Osteoblast (primary cell): ENCODE data around the gene COL6A2. TPM values are rescaled to one million over a fixed set of nuclear protein-coding genes. Genes with fewer than 3 reads are reported as not detected.
"Not testable (repeated sequence)": the region's sequence is repeated elsewhere in the genome, so short reads cannot be mapped to it uniquely, and the experiment has no call there.

Experiments
- DNase-seq: peaks from one replicate; pipeline ENCODE4 v3.0.0; 2011; ENCODE audit warnings: low spot score, mixed read lengths; ENCODE audit not compliant: insufficient read length; ENCODE audit errors: missing footprints
- H2AFZ ChIP-seq: 2 replicates; pipeline ENCODE4 v1.6.0; 2011; ENCODE audit warnings: mild to moderate bottlenecking, low read length
- H3K27ac ChIP-seq: 2 replicates; pipeline ENCODE4 v1.5.1; 2011; ENCODE audit warnings: mild to moderate bottlenecking, low read depth, low read length, moderate library complexity
- H3K27me3 ChIP-seq: 2 replicates; pipeline ENCODE4 v1.6.0; 2012; ENCODE audit warnings: mild to moderate bottlenecking, control low read depth, inconsistent platforms, low read length, moderate library complexity; ENCODE audit not compliant: insufficient read depth
- H3K36me3 ChIP-seq: 2 replicates; pipeline ENCODE4 v1.5.1; 2011; ENCODE audit warnings: mild to moderate bottlenecking, low read length, control low read depth, moderate library complexity; ENCODE audit not compliant: insufficient read depth
- H3K4me1 ChIP-seq: 2 replicates; pipeline ENCODE4 v1.5.1; 2011; ENCODE audit warnings: mild to moderate bottlenecking, low read length, control low read depth, moderate library complexity; ENCODE audit not compliant: insufficient read depth
- H3K4me2 ChIP-seq: 2 replicates; pipeline ENCODE4 v1.6.0; 2011; ENCODE audit warnings: mild to moderate bottlenecking, low read length; ENCODE audit not compliant: insufficient read depth
- H3K4me3 ChIP-seq: fragments of 200-600 bp; sonication (generic); 3 replicates; pipeline ENCODE4 v1.5.1; 2012; ENCODE audit warnings: mild to moderate bottlenecking, low read length, inconsistent platforms; ENCODE audit not compliant: insufficient read depth
- H3K79me2 ChIP-seq: 2 replicates; pipeline ENCODE4 v1.6.0; 2012; ENCODE audit warnings: mild to moderate bottlenecking, low read length, control low read depth, inconsistent platforms; ENCODE audit not compliant: insufficient read depth
- H3K9me3 ChIP-seq: 2 replicates; pipeline ENCODE4 v1.5.1; 2011; ENCODE audit warnings: low read depth, low read length, control low read depth
- H4K20me1 ChIP-seq: 2 replicates; pipeline ENCODE4 v1.6.0; 2012; ENCODE audit warnings: mild to moderate bottlenecking, low read length, control low read depth; ENCODE audit not compliant: insufficient read depth
- CTCF ChIP-seq: IDR thresholded peaks from 2 replicates; pipeline ENCODE4 v1.5.1; 2011; ENCODE audit warnings: mild to moderate bottlenecking, low read depth, low read length, moderate library complexity; ENCODE audit errors: extremely low read depth
- total RNA-seq: library from RNA; depleted of rRNA; stranded (reverse); fragments of >200 nt; gene quantifications from 2 replicates; pipeline ENCODE4 v1.2.3, GENCODE V29; 2012

COL6A2 gene
- total RNA-seq, 1 donor, result 1,265 TPM

GRCh38 chr21:46104104-46104503 lies 6.2 kb downstream of the COL6A2 start:
- DNase-seq, result peak; percentile 25
- Histone ChIP-seq H3K4me3 (peak overlapping the region; percentile 1), H3K9me3 (no peaks in the 10 kb centered on the region), H3K36me3 (peaks cover 63% of the 10 kb centered on the region), H2AFZ (no peak overlapping the region), H4K20me1 (peaks cover 67% of the 10 kb centered on the region), H3K79me2 (peaks cover 99% of the 10 kb centered on the region), H3K27me3 (no peaks in the 10 kb centered on the region), H3K4me1 (peaks cover 37% of the 10 kb centered on the region), H3K4me2 (peak overlapping the region; percentile 60), H3K27ac (peak overlapping the region; percentile 64)
- TF ChIP-seq CTCF, result no peak

- H3K36me3 ChIP-seq, result peaks cover 65% of the 10 kb centered on the region
Observed at GRCh38 chr21:46107376-46107775, 9.5 kb downstream of the COL6A2 start.

GRCh38 chr21:46108827-46109312 lies 11.0 kb downstream of the COL6A2 start:
- Histone ChIP-seq H3K36me3 (peaks cover 77% of the 10 kb centered on the region), H3K27me3 (no peaks in the 10 kb centered on the region), H3K27ac (no peak overlapping the region), H3K4me1 (peaks cover 15% of the 10 kb centered on the region), H3K4me2 (no peak overlapping the region), H4K20me1 (peaks cover 75% of the 10 kb centered on the region), H2AFZ (no peak overlapping the region), H3K4me3 (no peak overlapping the region), H3K79me2 (peaks cover 97% of the 10 kb centered on the region), H3K9me3 (no peaks in the 10 kb centered on the region)
- no peak for TF ChIP-seq CTCF
- DNase-seq, result peak; percentile 36

More at GRCh38 chr21:46107376-46107775, 9.5 kb downstream of the COL6A2 start:
- not testable (repeated sequence) for H3K9me3 ChIP-seq, H2AFZ ChIP-seq, H3K4me3 ChIP-seq, DNase-seq, H3K27me3 ChIP-seq, H3K27ac ChIP-seq, H3K4me2 ChIP-seq
- H3K79me2 ChIP-seq, result peaks cover 97% of the 10 kb centered on the region
- H4K20me1 ChIP-seq, result peaks cover 75% of the 10 kb centered on the region
- H3K4me1 ChIP-seq, result peaks cover 20% of the 10 kb centered on the region

GRCh38 chr21:46109313-46110221 lies 11.7 kb downstream of the COL6A2 start:
- Histone ChIP-seq H3K27ac (peak overlapping the region; percentile 48), H3K4me2 (no peak overlapping the region), H3K4me3 (no peak overlapping the region), H3K36me3 (peaks cover 77% of the 10 kb centered on the region), H2AFZ (no peak overlapping the region), H3K4me1 (peaks cover 8% of the 10 kb centered on the region), H3K9me3 (no peaks in the 10 kb centered on the region), H4K20me1 (peaks cover 73% of the 10 kb centered on the region), H3K27me3 (no peaks in the 10 kb centered on the region), H3K79me2 (peaks cover 95% of the 10 kb centered on the region)
- TF ChIP-seq CTCF, result no peak
- peak; percentile 78 for DNase-seq
